ENCODE measurements around the gene DCLK3. TPM values are rescaled to one million over a fixed set of nuclear protein-coding genes. Genes with fewer than 3 reads are reported as not detected.

DCLK3 gene
- total RNA-seq, 1 donor from 2014 or later: not detected

- Histone ChIP-seq H3K27me3 (no peaks in the 10 kb centered on the region), H3K27ac (no peak overlapping the region), H3K9me3 (no peaks in the 10 kb centered on the region), H3K36me3 (no peaks in the 10 kb centered on the region), H3K4me3 (no peak overlapping the region), H3K4me1 (no peaks in the 10 kb centered on the region)
- TF ChIP-seq, protein P1, sequence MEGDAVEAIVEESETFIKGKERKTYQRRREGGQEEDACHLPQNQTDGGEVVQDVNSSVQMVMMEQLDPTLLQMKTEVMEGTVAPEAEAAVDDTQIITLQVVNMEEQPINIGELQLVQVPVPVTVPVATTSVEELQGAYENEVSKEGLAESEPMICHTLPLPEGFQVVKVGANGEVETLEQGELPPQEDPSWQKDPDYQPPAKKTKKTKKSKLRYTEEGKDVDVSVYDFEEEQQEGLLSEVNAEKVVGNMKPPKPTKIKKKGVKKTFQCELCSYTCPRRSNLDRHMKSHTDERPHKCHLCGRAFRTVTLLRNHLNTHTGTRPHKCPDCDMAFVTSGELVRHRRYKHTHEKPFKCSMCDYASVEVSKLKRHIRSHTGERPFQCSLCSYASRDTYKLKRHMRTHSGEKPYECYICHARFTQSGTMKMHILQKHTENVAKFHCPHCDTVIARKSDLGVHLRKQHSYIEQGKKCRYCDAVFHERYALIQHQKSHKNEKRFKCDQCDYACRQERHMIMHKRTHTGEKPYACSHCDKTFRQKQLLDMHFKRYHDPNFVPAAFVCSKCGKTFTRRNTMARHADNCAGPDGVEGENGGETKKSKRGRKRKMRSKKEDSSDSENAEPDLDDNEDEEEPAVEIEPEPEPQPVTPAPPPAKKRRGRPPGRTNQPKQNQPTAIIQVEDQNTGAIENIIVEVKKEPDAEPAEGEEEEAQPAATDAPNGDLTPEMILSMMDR (IDR thresholded peaks at IDR 0.05): no peak
- DNase-seq (ENCODE audit: low spot score in 2 of 2): no peak
- intact Hi-C loops (cut with DNase I): no loop called here
Observed at GRCh38 chr3:36707623-36708409, 56.5 kb downstream of the DCLK3 start.

- no peaks in the 10 kb centered on the region for H3K36me3 ChIP-seq
- no peak for DNase-seq (ENCODE audit: low spot score in 2 of 2)
- H3K4me3 ChIP-seq: no peak overlapping the region
- TF ChIP-seq, protein P1 (IDR thresholded peaks at IDR 0.05): no peak
- H3K4me1 ChIP-seq: no peaks in the 10 kb centered on the region
- H3K9me3 ChIP-seq: no peaks in the 10 kb centered on the region
- intact Hi-C loops (cut with DNase I): no loop called here
- H3K27ac ChIP-seq: no peak overlapping the region
- H3K27me3 ChIP-seq: no peaks in the 10 kb centered on the region
Observed at GRCh38 chr3:36705015-36705414, 59.3 kb downstream of the DCLK3 start.

DNA sequence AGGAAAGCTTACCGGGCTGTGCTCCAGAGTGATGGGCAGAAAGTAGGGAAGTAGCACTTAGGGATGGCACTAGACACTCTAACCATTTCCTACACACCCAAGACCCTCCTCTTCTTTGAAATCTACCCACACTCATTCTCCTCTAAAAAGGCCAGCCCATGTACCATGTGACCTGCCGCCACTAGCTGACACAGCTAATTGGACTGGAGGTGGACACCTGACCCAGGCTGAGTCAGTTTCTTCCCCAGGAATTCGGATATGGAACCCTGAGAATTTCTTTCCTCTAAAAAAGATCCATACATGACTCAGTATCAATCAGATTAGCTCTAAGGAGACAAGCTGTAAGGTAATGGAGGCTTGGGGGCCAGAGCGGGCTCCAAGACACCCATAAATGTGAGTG lies 60.1 kb downstream of the DCLK3 start:
- TF ChIP-seq, protein P1 (IDR thresholded peaks at IDR 0.05): no peak
- intact Hi-C loops (cut with DNase I): no loop called here
- H3K9me3 ChIP-seq: no peaks in the 10 kb centered on the region

DNA sequence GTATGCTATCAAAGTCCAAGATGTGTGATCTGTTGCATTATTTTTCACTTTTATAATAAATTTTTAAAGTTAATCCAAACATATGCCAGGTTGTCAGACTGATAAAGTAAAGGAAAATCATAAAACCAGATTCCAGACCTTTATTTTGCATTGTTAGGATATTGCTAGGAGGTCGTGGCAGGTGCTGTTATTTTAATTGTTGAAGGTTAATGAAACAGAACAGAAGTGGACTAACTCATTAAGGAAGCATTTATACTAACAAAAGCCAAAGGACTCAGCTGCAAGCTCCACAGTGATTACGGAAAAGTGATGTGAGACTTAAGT lies 63.1 kb downstream of the DCLK3 start:
- intact Hi-C loops (cut with DNase I): loop anchor here (1.0 kb wide), 1 partner anchor 735 kb away; no protein-coding TSS in a partner anchor
- no peaks in the 10 kb centered on the region for H3K9me3 ChIP-seq
- no peaks in the 10 kb centered on the region for H3K36me3 ChIP-seq
- no peak overlapping the region for H3K27ac ChIP-seq
- no peaks in the 10 kb centered on the region for H3K4me1 ChIP-seq
- no peak overlapping the region for H3K4me3 ChIP-seq
- DNase-seq (ENCODE audit: low spot score in 2 of 2): no peak
- H3K27me3 ChIP-seq: no peaks in the 10 kb centered on the region
- TF ChIP-seq, protein P1 (IDR thresholded peaks at IDR 0.05): no peak

More for the DNA sequence above, 60.1 kb downstream of the DCLK3 start:
- no peaks in the 10 kb centered on the region for H3K27me3 ChIP-seq
- no peaks in the 10 kb centered on the region for H3K4me1 ChIP-seq
- no peak for DNase-seq (ENCODE audit: low spot score in 2 of 2)
- H3K27ac ChIP-seq: no peak overlapping the region
- H3K4me3 ChIP-seq: no peak overlapping the region
- no peaks in the 10 kb centered on the region for H3K36me3 ChIP-seq

- Histone ChIP-seq H3K9me3 (no peaks in the 10 kb centered on the region), H3K4me3 (no peak overlapping the region), H3K27me3 (no peaks in the 10 kb centered on the region), H3K4me1 (no peaks in the 10 kb centered on the region), H3K27ac (no peak overlapping the region), H3K36me3 (no peaks in the 10 kb centered on the region)
- TF ChIP-seq, protein P1 (IDR thresholded peaks at IDR 0.05): peak; percentile 58 to 89 (median 72)
- DNase-seq (ENCODE audit: low spot score in 2 of 2): peak in 1 of 2 donors; percentile 69
- intact Hi-C loops (cut with DNase I): loop anchor here (1.0 kb wide), 1 partner anchor 734 kb away; no protein-coding TSS in a partner anchor
Observed at GRCh38 chr3:36700537-36701248, 63.7 kb downstream of the DCLK3 start.
